ENCODE results near the gene MLKL. TPM values are rescaled to one million over a fixed set of nuclear protein-coding genes. Genes with fewer than 3 reads are reported as not detected.

The MLKL gene
- total and polyA plus RNA-seq, 2 of the 13 experiments (the other 11 are each of a cell fraction or from before 2014, with no cell fraction given): 6.4 to 10.7 TPM

GRCh38 chr16:74667255-74667700 lies 33.4 kb downstream of the MLKL start:
- CTCF ChIA-PET (ENCODE audit: low intra/inter-chr PET ratio, low total read pairs): no interaction called here
- peak overlapping the region; percentile 71 for H3K4me2 ChIP-seq (ENCODE audit: low read depth, low read length)
- no peak for FAIRE-seq
- H3K27ac ChIP-seq (ENCODE audit: extremely low read length, insufficient read depth, low read length): peak overlapping the region; percentile 73
- BruUV-seq (replicated peaks): TSS peak; percentile 94
- in situ Hi-C loops (cut with HindIII; ENCODE audit: extremely low pct_ligation_motif_present, low pct_unique_long_range_greater_than_20kb): no loop called here
- intact Hi-C loops (cut with micrococcal nuclease; ENCODE audit: unreplicated experiment): loop anchor here (5.0 kb wide), 1 partner anchor 40 kb away; no protein-coding TSS in a partner anchor
- WGBS (ENCODE audit: low lambda C conversion rate): under 1% methylated on average over 23 of the region's 23 CpGs
- no peaks in the 10 kb centered on the region for H3K27me3 ChIP-seq (ENCODE audit: control insufficient read depth in 1 of 2, insufficient read depth in 2 of 2, low read length in 2 of 2)
- H3K9me3 ChIP-seq (ENCODE audit: low read length): no peaks in the 10 kb centered on the region
- POLR2A ChIA-PET: interaction anchor here (0.6 to 2.9 kb wide), 12 partner anchors 9 to 293 kb away, joined by 3 to 22 read pairs (median 5); partner anchors contain the start of genes GLG1 and MLKL
- peak overlapping the region; percentile 92 for H2AFZ ChIP-seq (ENCODE audit: low read length)
- peak overlapping the region; percentile 95 for H3K9ac ChIP-seq (ENCODE audit: insufficient read depth, low read depth, low read length)
- H3K79me2 ChIP-seq (ENCODE audit: insufficient read depth, low read length): peaks cover 40% of the 10 kb centered on the region
- no peaks in the 10 kb centered on the region for H4K20me1 ChIP-seq (ENCODE audit: insufficient read depth, low read length)
- peak; percentile 41 for DNase-seq (ENCODE audit: low spot score)
- H3K36me3 ChIP-seq (replicated peaks in 1 of 2; ENCODE audit: control insufficient read depth in 1 of 2, insufficient read depth in 2 of 2, low read length in 2 of 2): peaks cover 9 to 25% of the 10 kb centered on the region in 2 experiments; a peak in 4 of 5 replicates
- H3K4me1 ChIP-seq (ENCODE audit: insufficient read depth, low read length): peaks cover 46% of the 10 kb centered on the region
- peak; percentile 28 for ATAC-seq
- peak overlapping the region; percentile 80 to 98 (median 81) for H3K4me3 ChIP-seq (replicated peaks in 1 of 3; ENCODE audit: insufficient read depth in 1 of 3, low read depth in 2 of 3, low read length in 3 of 3)
- no peak for TF ChIP-seq ZBTB26 (CRISPR knock-in tag; IDR thresholded peaks at IDR 0.05; ENCODE audit: borderline replicate concordance)
- TF ChIP-seq ZMYM3 (CRISPR knock-in tag; IDR thresholded peaks at IDR 0.05): no peak
- TF ChIP-seq STAT5B (CRISPR knock-in tag; IDR thresholded peaks at IDR 0.05): no peak
- TF ChIP-seq ONECUT2 (CRISPR knock-in tag; IDR thresholded peaks at IDR 0.05): 0 out of 2 replicates have a peak, but pooled peaks have one; percentile 12
- TF ChIP-seq ZNF768 (CRISPR knock-in tag; IDR thresholded peaks at IDR 0.05): peak; percentile 21; the same call in 1 of the 2 replicates
- no peak for TF ChIP-seq NFRKB (IDR thresholded peaks at IDR 0.05)
- TF ChIP-seq ZC3H13 (CRISPR knock-in tag; IDR thresholded peaks at IDR 0.05): no peak
- TF ChIP-seq ZNF232 (CRISPR knock-in tag; IDR thresholded peaks at IDR 0.05; ENCODE audit: borderline replicate concordance): no peak
- no peak for TF ChIP-seq MIER2 (CRISPR knock-in tag; IDR thresholded peaks at IDR 0.05)
- TF ChIP-seq, protein P1, sequence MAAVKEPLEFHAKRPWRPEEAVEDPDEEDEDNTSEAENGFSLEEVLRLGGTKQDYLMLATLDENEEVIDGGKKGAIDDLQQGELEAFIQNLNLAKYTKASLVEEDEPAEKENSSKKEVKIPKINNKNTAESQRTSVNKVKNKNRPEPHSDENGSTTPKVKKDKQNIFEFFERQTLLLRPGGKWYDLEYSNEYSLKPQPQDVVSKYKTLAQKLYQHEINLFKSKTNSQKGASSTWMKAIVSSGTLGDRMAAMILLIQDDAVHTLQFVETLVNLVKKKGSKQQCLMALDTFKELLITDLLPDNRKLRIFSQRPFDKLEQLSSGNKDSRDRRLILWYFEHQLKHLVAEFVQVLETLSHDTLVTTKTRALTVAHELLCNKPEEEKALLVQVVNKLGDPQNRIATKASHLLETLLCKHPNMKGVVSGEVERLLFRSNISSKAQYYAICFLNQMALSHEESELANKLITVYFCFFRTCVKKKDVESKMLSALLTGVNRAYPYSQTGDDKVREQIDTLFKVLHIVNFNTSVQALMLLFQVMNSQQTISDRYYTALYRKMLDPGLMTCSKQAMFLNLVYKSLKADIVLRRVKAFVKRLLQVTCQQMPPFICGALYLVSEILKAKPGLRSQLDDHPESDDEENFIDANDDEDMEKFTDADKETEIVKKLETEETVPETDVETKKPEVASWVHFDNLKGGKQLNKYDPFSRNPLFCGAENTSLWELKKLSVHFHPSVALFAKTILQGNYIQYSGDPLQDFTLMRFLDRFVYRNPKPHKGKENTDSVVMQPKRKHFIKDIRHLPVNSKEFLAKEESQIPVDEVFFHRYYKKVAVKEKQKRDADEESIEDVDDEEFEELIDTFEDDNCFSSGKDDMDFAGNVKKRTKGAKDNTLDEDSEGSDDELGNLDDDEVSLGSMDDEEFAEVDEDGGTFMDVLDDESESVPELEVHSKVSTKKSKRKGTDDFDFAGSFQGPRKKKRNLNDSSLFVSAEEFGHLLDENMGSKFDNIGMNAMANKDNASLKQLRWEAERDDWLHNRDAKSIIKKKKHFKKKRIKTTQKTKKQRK (IDR thresholded peaks at IDR 0.05; ENCODE audit: low read length): no peak
- TF ChIP-seq, protein P2, sequence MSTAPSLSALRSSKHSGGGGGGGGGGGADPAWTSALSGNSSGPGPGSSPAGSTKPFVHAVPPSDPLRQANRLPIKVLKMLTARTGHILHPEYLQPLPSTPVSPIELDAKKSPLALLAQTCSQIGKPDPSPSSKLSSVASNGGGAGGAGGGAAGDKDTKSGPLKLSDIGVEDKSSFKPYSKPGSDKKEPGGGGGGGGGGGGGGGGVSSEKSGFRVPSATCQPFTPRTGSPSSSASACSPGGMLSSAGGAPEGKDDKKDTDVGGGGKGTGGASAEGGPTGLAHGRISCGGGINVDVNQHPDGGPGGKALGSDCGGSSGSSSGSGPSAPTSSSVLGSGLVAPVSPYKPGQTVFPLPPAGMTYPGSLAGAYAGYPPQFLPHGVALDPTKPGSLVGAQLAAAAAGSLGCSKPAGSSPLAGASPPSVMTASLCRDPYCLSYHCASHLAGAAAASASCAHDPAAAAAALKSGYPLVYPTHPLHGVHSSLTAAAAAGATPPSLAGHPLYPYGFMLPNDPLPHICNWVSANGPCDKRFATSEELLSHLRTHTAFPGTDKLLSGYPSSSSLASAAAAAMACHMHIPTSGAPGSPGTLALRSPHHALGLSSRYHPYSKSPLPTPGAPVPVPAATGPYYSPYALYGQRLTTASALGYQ (CRISPR knock-in tag; IDR thresholded peaks at IDR 0.05): no peak
- TF ChIP-seq, protein P3, sequence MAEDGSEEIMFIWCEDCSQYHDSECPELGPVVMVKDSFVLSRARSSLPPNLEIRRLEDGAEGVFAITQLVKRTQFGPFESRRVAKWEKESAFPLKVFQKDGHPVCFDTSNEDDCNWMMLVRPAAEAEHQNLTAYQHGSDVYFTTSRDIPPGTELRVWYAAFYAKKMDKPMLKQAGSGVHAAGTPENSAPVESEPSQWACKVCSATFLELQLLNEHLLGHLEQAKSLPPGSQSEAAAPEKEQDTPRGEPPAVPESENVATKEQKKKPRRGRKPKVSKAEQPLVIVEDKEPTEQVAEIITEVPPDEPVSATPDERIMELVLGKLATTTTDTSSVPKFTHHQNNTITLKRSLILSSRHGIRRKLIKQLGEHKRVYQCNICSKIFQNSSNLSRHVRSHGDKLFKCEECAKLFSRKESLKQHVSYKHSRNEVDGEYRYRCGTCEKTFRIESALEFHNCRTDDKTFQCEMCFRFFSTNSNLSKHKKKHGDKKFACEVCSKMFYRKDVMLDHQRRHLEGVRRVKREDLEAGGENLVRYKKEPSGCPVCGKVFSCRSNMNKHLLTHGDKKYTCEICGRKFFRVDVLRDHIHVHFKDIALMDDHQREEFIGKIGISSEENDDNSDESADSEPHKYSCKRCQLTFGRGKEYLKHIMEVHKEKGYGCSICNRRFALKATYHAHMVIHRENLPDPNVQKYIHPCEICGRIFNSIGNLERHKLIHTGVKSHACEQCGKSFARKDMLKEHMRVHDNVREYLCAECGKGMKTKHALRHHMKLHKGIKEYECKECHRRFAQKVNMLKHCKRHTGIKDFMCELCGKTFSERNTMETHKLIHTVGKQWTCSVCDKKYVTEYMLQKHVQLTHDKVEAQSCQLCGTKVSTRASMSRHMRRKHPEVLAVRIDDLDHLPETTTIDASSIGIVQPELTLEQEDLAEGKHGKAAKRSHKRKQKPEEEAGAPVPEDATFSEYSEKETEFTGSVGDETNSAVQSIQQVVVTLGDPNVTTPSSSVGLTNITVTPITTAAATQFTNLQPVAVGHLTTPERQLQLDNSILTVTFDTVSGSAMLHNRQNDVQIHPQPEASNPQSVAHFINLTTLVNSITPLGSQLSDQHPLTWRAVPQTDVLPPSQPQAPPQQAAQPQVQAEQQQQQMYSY (CRISPR knock-in tag; IDR thresholded peaks at IDR 0.05): no peak
- TF ChIP-seq EHMT2 (IDR thresholded peaks at IDR 0.05; ENCODE audit: borderline replicate concordance, low read depth, low read length): no peak
- no peak for TF ChIP-seq ZSCAN25 (CRISPR knock-in tag; IDR thresholded peaks at IDR 0.05)

Data from HepG2 (cell line).